Vagina (tissue), 2 donors: ENCODE data around the gene TAC4.

Source experiments
- CTCF ChIP-seq, 3 experiments: fragments of 450-650 bp in 2 of 3; fragments of 200-600 bp in 1 of 3; sonication (generic) in 1 of 3; IDR thresholded peaks; one replicate each; pipeline ENCODE4 v1.5.1; 2017 to 2019; ENCODE audit warnings: antibody characterized with exemption in 3 of 3, mild to moderate bottlenecking in 2 of 3, moderate library complexity in 2 of 3
- POLR2A ChIP-seq, 2 donors: fragments of 450-650 bp; IDR thresholded peaks; one replicate each; pipeline ENCODE4 v1.6.1; 2017; ENCODE audit warnings: antibody characterized with exemption in 2 of 2, mild to moderate bottlenecking in 2 of 2, moderate library complexity in 2 of 2
- POLR2AphosphoS5 ChIP-seq, 2 donors: sonication (generic); formaldehyde crosslinking; IDR thresholded peaks; one replicate each; pipeline ENCODE4 v1.9.0; 2017; ENCODE audit warnings: antibody characterized with exemption in 2 of 2, mild to moderate bottlenecking in 2 of 2, low read depth in 1 of 2; ENCODE audit not compliant: insufficient read depth in 1 of 2

DNA sequence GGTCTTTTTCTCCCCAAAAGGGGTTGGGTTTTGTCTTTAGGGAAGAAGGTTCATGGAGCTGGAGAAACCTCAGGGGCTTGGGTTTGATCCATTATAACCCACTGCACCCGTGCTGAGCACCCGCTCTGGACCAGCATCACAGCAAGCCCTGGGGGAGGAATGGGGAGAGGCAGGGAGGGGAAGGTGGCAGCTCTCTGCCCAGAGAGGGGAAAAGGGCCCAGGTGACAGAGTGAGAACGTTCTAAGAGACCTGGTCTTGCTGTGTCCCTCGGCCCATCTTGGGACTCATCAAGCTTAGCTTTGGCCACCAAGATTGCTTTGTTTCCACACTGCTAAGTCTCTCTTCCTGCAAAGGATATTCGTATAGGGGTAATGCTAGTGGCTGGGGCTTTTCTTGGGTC is 38.2 kb upstream of the TAC4 start:
- TF ChIP-seq CTCF (IDR thresholded peaks at IDR 0.05), result no peak
- TF ChIP-seq POLR2A (IDR thresholded peaks at IDR 0.05), result no peak
- no peak for TF ChIP-seq POLR2AphosphoS5 (IDR thresholded peaks at IDR 0.05; ENCODE audit: insufficient read depth in 1 of 2, low read depth in 1 of 2)
